ENCODE data around the gene LPAR5.

Gene LPAR5

GRCh38 chr12:6635856-6636531 lies at the start of gene LPAR5:
Gene LPAR5, minus strand, starts transcription at chr12:6635959. Its CDS starts 14,711 bp downstream, at chr12:6621248.
- Histone ChIP-seq H3K9me3 (ENCODE audit: insufficient read depth, low read depth, low read length) (no peaks in the 10 kb centered on the region), H3K4me1 (ENCODE audit: insufficient read depth, low read length) (0 out of 2 replicates have a peak, but pooled peaks cover 2% of the 10 kb centered on the region), H3K27ac (ENCODE audit: low read length) (no peak within 1 kb of the TSS), H3K9ac (ENCODE audit: low read depth, low read length) (no peak within 1 kb of the TSS), H3K36me3 (ENCODE audit: insufficient read depth, low read depth, low read length) (no peaks in the 10 kb centered on the region), H3K27me3 (ENCODE audit: insufficient read depth, low read length) (peaks cover 8% of the 10 kb centered on the region; the same call in 1 of the 2 replicates), H3K4me3 (ENCODE audit: low read length) (no peak within 1 kb of the TSS)

GRCh38 chr12:6684609-6685008 lies 48.9 kb upstream of the LPAR5 start:
- Histone ChIP-seq H3K27me3 (ENCODE audit: insufficient read depth, low read length) (no peaks in the 10 kb centered on the region), H3K4me1 (ENCODE audit: insufficient read depth, low read length) (peaks cover 6% of the 10 kb centered on the region; the same call in 1 of the 2 replicates), H3K9ac (ENCODE audit: low read depth, low read length) (no peak overlapping the region), H3K4me3 (ENCODE audit: low read length) (no peak overlapping the region), H3K27ac (ENCODE audit: low read length) (no peak overlapping the region), H3K9me3 (ENCODE audit: insufficient read depth, low read depth, low read length) (no peaks in the 10 kb centered on the region), H3K36me3 (ENCODE audit: insufficient read depth, low read depth, low read length) (peaks cover 50% of the 10 kb centered on the region)

- no peak overlapping the region for H3K4me3 ChIP-seq (ENCODE audit: low read length)
- no peaks in the 10 kb centered on the region for H3K4me1 ChIP-seq (ENCODE audit: insufficient read depth, low read length)
- H3K27ac ChIP-seq (ENCODE audit: low read length), result no peak overlapping the region
- no peaks in the 10 kb centered on the region for H3K9me3 ChIP-seq (ENCODE audit: insufficient read depth, low read depth, low read length)
- peaks cover 94% of the 10 kb centered on the region for H3K36me3 ChIP-seq (ENCODE audit: insufficient read depth, low read depth, low read length)
- no peak overlapping the region for H3K9ac ChIP-seq (ENCODE audit: low read depth, low read length)
- no peaks in the 10 kb centered on the region for H3K27me3 ChIP-seq (ENCODE audit: insufficient read depth, low read length)
These were observed 41.2 kb upstream of the LPAR5 start for GRCh38 chr12:6676962-6677361.

GRCh38 chr12:6672143-6672542 lies 36.4 kb upstream of the LPAR5 start:
- H3K4me1 ChIP-seq (ENCODE audit: insufficient read depth, low read length), result no peaks in the 10 kb centered on the region
- no peaks in the 10 kb centered on the region for H3K27me3 ChIP-seq (ENCODE audit: insufficient read depth, low read length)
- no peak overlapping the region for H3K9ac ChIP-seq (ENCODE audit: low read depth, low read length)
- no peak overlapping the region for H3K27ac ChIP-seq (ENCODE audit: low read length)
- peaks cover 96% of the 10 kb centered on the region for H3K36me3 ChIP-seq (ENCODE audit: insufficient read depth, low read depth, low read length)
- H3K4me3 ChIP-seq (ENCODE audit: low read length), result no peak overlapping the region
- no peaks in the 10 kb centered on the region for H3K9me3 ChIP-seq (ENCODE audit: insufficient read depth, low read depth, low read length)

- Histone ChIP-seq H3K4me3 (ENCODE audit: low read length) (no peak overlapping the region), H3K27ac (ENCODE audit: low read length) (no peak overlapping the region), H3K9ac (ENCODE audit: low read depth, low read length) (no peak overlapping the region), H3K9me3 (ENCODE audit: insufficient read depth, low read depth, low read length) (no peaks in the 10 kb centered on the region), H3K36me3 (ENCODE audit: insufficient read depth, low read depth, low read length) (peaks cover 63% of the 10 kb centered on the region), H3K4me1 (ENCODE audit: insufficient read depth, low read length) (no peaks in the 10 kb centered on the region), H3K27me3 (ENCODE audit: insufficient read depth, low read length) (no peaks in the 10 kb centered on the region)
These were observed 31.9 kb upstream of the LPAR5 start for GRCh38 chr12:6667559-6668210.

- Histone ChIP-seq H3K9me3 (ENCODE audit: insufficient read depth, low read depth, low read length) (no peaks in the 10 kb centered on the region), H3K4me1 (ENCODE audit: insufficient read depth, low read length) (no peaks in the 10 kb centered on the region), H3K4me3 (ENCODE audit: low read length) (no peak overlapping the region), H3K36me3 (ENCODE audit: insufficient read depth, low read depth, low read length) (peaks cover 49% of the 10 kb centered on the region), H3K27ac (ENCODE audit: low read length) (no peak overlapping the region), H3K9ac (ENCODE audit: low read depth, low read length) (no peak overlapping the region), H3K27me3 (ENCODE audit: insufficient read depth, low read length) (no peaks in the 10 kb centered on the region)
These were observed 30.5 kb upstream of the LPAR5 start for GRCh38 chr12:6666211-6666610.

- Histone ChIP-seq H3K9me3 (ENCODE audit: insufficient read depth, low read depth, low read length) (no peaks in the 10 kb centered on the region), H3K36me3 (ENCODE audit: insufficient read depth, low read depth, low read length) (peaks cover 36% of the 10 kb centered on the region), H3K27ac (ENCODE audit: low read length) (no peak overlapping the region), H3K9ac (ENCODE audit: low read depth, low read length) (no peak overlapping the region), H3K27me3 (ENCODE audit: insufficient read depth, low read length) (no peaks in the 10 kb centered on the region), H3K4me1 (ENCODE audit: insufficient read depth, low read length) (no peaks in the 10 kb centered on the region), H3K4me3 (ENCODE audit: low read length) (no peak overlapping the region)
These were observed 29.1 kb upstream of the LPAR5 start for GRCh38 chr12:6664902-6665301.

GRCh38 chr12:6662906-6663742 lies 27.4 kb upstream of the LPAR5 start, which contains the start of gene ING4:
Gene ING4, minus strand, starts transcription at chr12:6663119. Its CDS starts 18 bp downstream, at chr12:6663101.
- peak within 1 kb of the TSS; percentile 90 for H3K4me3 ChIP-seq (ENCODE audit: low read length)
- peak within 1 kb of the TSS; percentile 2 for H3K27ac ChIP-seq (ENCODE audit: low read length)
- H3K36me3 ChIP-seq (ENCODE audit: insufficient read depth, low read depth, low read length), result peaks cover 22% of the 10 kb centered on the region
- no peaks in the 10 kb centered on the region for H3K27me3 ChIP-seq (ENCODE audit: insufficient read depth, low read length)
- H3K4me1 ChIP-seq (ENCODE audit: insufficient read depth, low read length), result no peaks in the 10 kb centered on the region
- H3K9ac ChIP-seq (ENCODE audit: low read depth, low read length), result peak within 1 kb of the TSS; percentile 85; the same call in 1 of the 2 replicates
- H3K9me3 ChIP-seq (ENCODE audit: insufficient read depth, low read depth, low read length), result no peaks in the 10 kb centered on the region

GRCh38 chr12:6662602-6662905 lies 26.8 kb upstream of the LPAR5 start:
- Histone ChIP-seq H3K9ac (ENCODE audit: low read depth, low read length) (peak overlapping the region; percentile 85; the same call in 1 of the 2 replicates), H3K4me1 (ENCODE audit: insufficient read depth, low read length) (no peaks in the 10 kb centered on the region)

GRCh38 chr12:6653987-6654386 lies 18.2 kb upstream of the LPAR5 start:
- Histone ChIP-seq H3K4me1 (ENCODE audit: insufficient read depth, low read length) (no peaks in the 10 kb centered on the region), H3K9ac (ENCODE audit: low read depth, low read length) (no peak overlapping the region), H3K27me3 (ENCODE audit: insufficient read depth, low read length) (no peaks in the 10 kb centered on the region), H3K4me3 (ENCODE audit: low read length) (no peak overlapping the region), H3K9me3 (ENCODE audit: insufficient read depth, low read depth, low read length) (no peaks in the 10 kb centered on the region), H3K27ac (ENCODE audit: low read length) (no peak overlapping the region), H3K36me3 (ENCODE audit: insufficient read depth, low read depth, low read length) (peaks cover 42% of the 10 kb centered on the region)

More at GRCh38 chr12:6662602-6662905, 26.8 kb upstream of the LPAR5 start:
- no peaks in the 10 kb centered on the region for H3K27me3 ChIP-seq (ENCODE audit: insufficient read depth, low read length)
- H3K36me3 ChIP-seq (ENCODE audit: insufficient read depth, low read depth, low read length), result peaks cover 16% of the 10 kb centered on the region
- H3K4me3 ChIP-seq (ENCODE audit: low read length), result peak overlapping the region; percentile 90
- H3K27ac ChIP-seq (ENCODE audit: low read length), result no peak overlapping the region
- no peaks in the 10 kb centered on the region for H3K9me3 ChIP-seq (ENCODE audit: insufficient read depth, low read depth, low read length)

- H3K36me3 ChIP-seq (ENCODE audit: insufficient read depth, low read depth, low read length), result peaks cover 44% of the 10 kb centered on the region
These were observed 17.6 kb upstream of the LPAR5 start for GRCh38 chr12:6653342-6653741.

More at GRCh38 chr12:6653342-6653741, 17.6 kb upstream of the LPAR5 start:
- H3K9me3 ChIP-seq (ENCODE audit: insufficient read depth, low read depth, low read length), result no peaks in the 10 kb centered on the region
- no peaks in the 10 kb centered on the region for H3K27me3 ChIP-seq (ENCODE audit: insufficient read depth, low read length)
- H3K27ac ChIP-seq (ENCODE audit: low read length), result no peak overlapping the region
- no peaks in the 10 kb centered on the region for H3K4me1 ChIP-seq (ENCODE audit: insufficient read depth, low read length)
- H3K9ac ChIP-seq (ENCODE audit: low read depth, low read length), result no peak overlapping the region
- H3K4me3 ChIP-seq (ENCODE audit: low read length), result no peak overlapping the region

Data from iPS-20b (cell line).